HT-29 (cell line): ENCODE data around the gene JADE2. TPM values are rescaled to one million over a fixed set of nuclear protein-coding genes. Genes with fewer than 3 reads are reported as not detected.
"Not testable (repeated sequence)": the region's sequence is repeated elsewhere in the genome, so short reads cannot be mapped to it uniquely, and the experiment has no call there.

Experiments
- DNase-seq: peaks from one replicate; pipeline ENCODE4 v3.0.0-alpha.2; 2015; ENCODE audit warnings: low spot score
- total RNA-seq: library from RNA; depleted of rRNA; stranded (reverse); fragments of >200 nt; shearing (Covaris generic); gene quantifications from 2 replicates; pipeline ENCODE4 v1.2.3, GENCODE V29; 2014; rRNA removed

The JADE2 gene
- total RNA-seq, result 47.6 and 50.1 TPM in 2 replicates

- DNase-seq, result peak; percentile 77
Observed at GRCh38 chr5:134524826-134525682, at the start of gene JADE2. Gene JADE2, plus strand, starts transcription at chr5:134525670. Its CDS starts 10,188 bp downstream, at chr5:134535858.

GRCh38 chr5:134477462-134478245, 47.8 kb upstream of the JADE2 start:
- DNase-seq, result peak; percentile 51

- DNase-seq, result no peak
Observed at GRCh38 chr5:134479839-134480238, 45.6 kb upstream of the JADE2 start.

- DNase-seq, result no peak
Observed at GRCh38 chr5:134489227-134489944, 36.1 kb upstream of the JADE2 start.

GRCh38 chr5:134490255-134490924, 35.1 kb upstream of the JADE2 start:
- no peak for DNase-seq

GRCh38 chr5:134490925-134491271, 34.6 kb upstream of the JADE2 start:
- no peak for DNase-seq

GRCh38 chr5:134491841-134492442, 33.5 kb upstream of the JADE2 start:
- DNase-seq, result no peak

GRCh38 chr5:134492568-134492967, 32.9 kb upstream of the JADE2 start:
- DNase-seq, result no peak

- no peak for DNase-seq
Observed at GRCh38 chr5:134493461-134494055, 31.9 kb upstream of the JADE2 start.

GRCh38 chr5:134494780-134495179, 30.7 kb upstream of the JADE2 start:
- DNase-seq, result no peak

GRCh38 chr5:134499905-134500304, 25.6 kb upstream of the JADE2 start:
- DNase-seq, result not testable (repeated sequence)

- DNase-seq, result no peak
Observed at GRCh38 chr5:134500699-134501430, 24.6 kb upstream of the JADE2 start.

GRCh38 chr5:134502259-134502658, 23.2 kb upstream of the JADE2 start:
- no peak for DNase-seq

- DNase-seq, result peak; percentile 72
Observed at GRCh38 chr5:134503088-134503936, 22.2 kb upstream of the JADE2 start.

- DNase-seq, result no peak
Observed at GRCh38 chr5:134503937-134504437, 21.5 kb upstream of the JADE2 start.

GRCh38 chr5:134504629-134505300, 20.7 kb upstream of the JADE2 start:
- DNase-seq, result no peak

GRCh38 chr5:134506054-134507039, 19.1 kb upstream of the JADE2 start:
- peak; percentile 98 for DNase-seq
